SK-N-SH treated with all-trans-retinoic acid at 6 μM for 48 hours (cell line): Measurements from ENCODE around the gene CCKAR.

Experiments
- ATAC-seq: fragments of 200-7000 bp; cut with Tn5 transposase; 3 replicates; pipeline ENCODE4 v1.9.1; 2020; ENCODE audit warnings: mild to moderate bottlenecking, moderate library complexity
- CREB5 ChIP-seq: fragments of 250-450 bp; sonication (Bioruptor Pico); IDR thresholded peaks from 2 replicates; pipeline ENCODE4 v1.5.1; 2020; ENCODE audit warnings: low read depth, mild to moderate bottlenecking, moderate library complexity
- CSDC2 ChIP-seq: fragments of 250-450 bp; sonication (Bioruptor Pico); IDR thresholded peaks from 2 replicates; pipeline ENCODE4 v1.5.0; 2020; ENCODE audit warnings: mild to moderate bottlenecking, moderate library complexity
- CSRNP3 ChIP-seq: fragments of 250-450 bp; sonication (Bioruptor Pico); IDR thresholded peaks from 2 replicates; pipeline ENCODE4 v1.5.1; 2021; ENCODE audit warnings: mild to moderate bottlenecking, moderate library complexity
- ISL1 ChIP-seq: fragments of 250-450 bp; sonication (Bioruptor Pico); IDR thresholded peaks from 2 replicates; pipeline ENCODE4 v2.1.2; 2022; ENCODE audit warnings: mild to moderate bottlenecking, moderate library complexity
- PATZ1 ChIP-seq: fragments of 250-450 bp; sonication (Bioruptor Pico); IDR thresholded peaks from 2 replicates; pipeline ENCODE4 v1.8.0; 2020; ENCODE audit warnings: mild to moderate bottlenecking, moderate library complexity, borderline replicate concordance
- PPARA ChIP-seq: fragments of 250-450 bp; sonication (Bioruptor Pico); IDR thresholded peaks from 2 replicates; pipeline ENCODE4 v1.5.0; 2020; ENCODE audit warnings: mild to moderate bottlenecking, borderline replicate concordance
- SNAI2 ChIP-seq: fragments of 250-450 bp; sonication (Bioruptor Pico); IDR thresholded peaks from 2 replicates; pipeline ENCODE4 v1.5.0; 2020; ENCODE audit warnings: mild to moderate bottlenecking, moderate library complexity
- TCF4 ChIP-seq: fragments of 250-450 bp; sonication (Bioruptor Pico); IDR thresholded peaks from 2 replicates; pipeline ENCODE4 v1.8.0; 2021; ENCODE audit warnings: mild to moderate bottlenecking, moderate library complexity, borderline replicate concordance
- TOX ChIP-seq: fragments of 250-450 bp; sonication (Bioruptor Pico); IDR thresholded peaks from 2 replicates; pipeline ENCODE4 v1.8.0; 2021; ENCODE audit warnings: mild to moderate bottlenecking, moderate library complexity, borderline replicate concordance
- TSHZ2 ChIP-seq: fragments of 250-450 bp; sonication (Bioruptor Pico); IDR thresholded peaks from 2 replicates; pipeline ENCODE4 v1.5.0; 2020; ENCODE audit warnings: mild to moderate bottlenecking, moderate library complexity
- ZC3H10 ChIP-seq: fragments of 250-450 bp; sonication (Bioruptor Pico); IDR thresholded peaks from 2 replicates; pipeline ENCODE4 v1.5.1; 2021; ENCODE audit warnings: mild to moderate bottlenecking, moderate library complexity
- ZFP30 ChIP-seq: fragments of 450-650 bp; formaldehyde crosslinking; IDR thresholded peaks from 2 replicates; pipeline ENCODE4 v1.5.0; 2022; ENCODE audit warnings: mild to moderate bottlenecking, moderate library complexity
- ZNF565 ChIP-seq: fragments of 450-650 bp; formaldehyde crosslinking; conservative IDR thresholded peaks from 2 replicates; pipeline ENCODE4 v1.5.0; 2020; ENCODE audit warnings: low read depth, mild to moderate bottlenecking, moderate library complexity
- ZNF70 ChIP-seq: fragments of 450-650 bp; formaldehyde crosslinking; IDR thresholded peaks from 2 replicates; pipeline ENCODE4 v1.5.0; 2020; ENCODE audit warnings: mild to moderate bottlenecking, moderate library complexity
- ZNF8 ChIP-seq: fragments of 450-650 bp; formaldehyde crosslinking; IDR thresholded peaks from 2 replicates; pipeline ENCODE4 v1.5.0; 2020; ENCODE audit warnings: mild to moderate bottlenecking, moderate library complexity

CCKAR gene

GRCh38 chr4:26496207-26496783, 6.0 kb upstream of the CCKAR start:
- peak; percentile 44; the same call in 2 of the 3 replicates for ATAC-seq
- TF ChIP-seq TSHZ2 (no peak), ZNF565 (CRISPR knock-in tag) (no peak), PATZ1 (no peak), ZFP30 (CRISPR knock-in tag) (no peak), ZC3H10 (CRISPR knock-in tag) (no peak), SNAI2 (CRISPR knock-in tag) (no peak), CREB5 (CRISPR knock-in tag) (no peak)
- TF ChIP-seq, all 23 proteins: peak for 0

GRCh38 chr4:26493461-26493860, 3.2 kb upstream of the CCKAR start:
- ATAC-seq = no peak

GRCh38 chr4:26491449-26492170, 1.3 kb upstream of the CCKAR start:
- no peak for TF ChIP-seq PATZ1
- TF ChIP-seq TCF4 (CRISPR knock-in tag) = no peak
- no peak for TF ChIP-seq TSHZ2
- no peak for TF ChIP-seq TOX
- no peak for TF ChIP-seq PPARA (CRISPR knock-in tag)
- no peak for TF ChIP-seq CSRNP3 (CRISPR knock-in tag)
- TF ChIP-seq, all 23 proteins: peak for 0

More at GRCh38 chr4:26493461-26493860, 3.2 kb upstream of the CCKAR start:
- TF ChIP-seq ISL1 = no peak
- TF ChIP-seq ZNF70 = no peak
- TF ChIP-seq ZNF8 = no peak
- no peak for TF ChIP-seq ZFP30 (CRISPR knock-in tag)
- TF ChIP-seq CREB5 (CRISPR knock-in tag) = no peak
- TF ChIP-seq TOX = no peak
- TF ChIP-seq CSDC2 (CRISPR knock-in tag) = no peak
- no peak for TF ChIP-seq TCF4 (CRISPR knock-in tag)
- TF ChIP-seq SNAI2 (CRISPR knock-in tag) = no peak
- no peak for TF ChIP-seq CSRNP3 (CRISPR knock-in tag)

More at GRCh38 chr4:26491449-26492170, 1.3 kb upstream of the CCKAR start:
- ATAC-seq = no peak
